Muscle of arm (tissue), 14 donors: ENCODE data around the gene CCL27. TPM values are rescaled to one million over a fixed set of nuclear protein-coding genes. Genes with fewer than 3 reads are reported as not detected.

ENCODE experiments used
- DNase-seq: peaks from one replicate; pipeline ENCODE4 v3.0.0-alpha.2; 2013
- long read RNA-seq, 11 donors: transcript quantifications; one replicate each; lab custom pipeline, GENCODE V29; 2026
- polyA plus RNA-seq, 12 donors: library from polyadenylated mRNA; unstranded; fragments of 120-200 nt; gene quantifications; one replicate each; pipeline ENCODE4 v1.2.1, GENCODE V29; 2013; ENCODE audit not compliant: insufficient read length in 12 of 12

CCL27 gene, protein sequence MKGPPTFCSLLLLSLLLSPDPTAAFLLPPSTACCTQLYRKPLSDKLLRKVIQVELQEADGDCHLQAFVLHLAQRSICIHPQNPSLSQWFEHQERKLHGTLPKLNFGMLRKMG
- polyA plus RNA-seq: 1 to 10 TPM in 1 of 12 donors, under 1 TPM in 8, not detected in 3; 0.17 to 1.3 (median 0.53) TPM
- long read RNA-seq, donor 1: 0 reads
- long read RNA-seq, donor 2: 0 reads
- long read RNA-seq, donor 3, partial matches to known transcripts: 46 of 46 reads
- long read RNA-seq, donor 3, other reads (novel, unspliced or antisense): 0 of 46 reads
- long read RNA-seq, donor 4: 0 reads
- long read RNA-seq, donor 5: 0 reads
- long read RNA-seq, donor 6, partial matches to known transcripts: 61 of 61 reads
- long read RNA-seq, donor 6, other reads (novel, unspliced or antisense): 0 of 61 reads
- long read RNA-seq, donor 7: 0 reads
- long read RNA-seq, donor 8: 0 reads
- long read RNA-seq, donor 9: 0 reads
- long read RNA-seq, donor 10: 0 reads
- long read RNA-seq, donor 11: 0 reads

DNA sequence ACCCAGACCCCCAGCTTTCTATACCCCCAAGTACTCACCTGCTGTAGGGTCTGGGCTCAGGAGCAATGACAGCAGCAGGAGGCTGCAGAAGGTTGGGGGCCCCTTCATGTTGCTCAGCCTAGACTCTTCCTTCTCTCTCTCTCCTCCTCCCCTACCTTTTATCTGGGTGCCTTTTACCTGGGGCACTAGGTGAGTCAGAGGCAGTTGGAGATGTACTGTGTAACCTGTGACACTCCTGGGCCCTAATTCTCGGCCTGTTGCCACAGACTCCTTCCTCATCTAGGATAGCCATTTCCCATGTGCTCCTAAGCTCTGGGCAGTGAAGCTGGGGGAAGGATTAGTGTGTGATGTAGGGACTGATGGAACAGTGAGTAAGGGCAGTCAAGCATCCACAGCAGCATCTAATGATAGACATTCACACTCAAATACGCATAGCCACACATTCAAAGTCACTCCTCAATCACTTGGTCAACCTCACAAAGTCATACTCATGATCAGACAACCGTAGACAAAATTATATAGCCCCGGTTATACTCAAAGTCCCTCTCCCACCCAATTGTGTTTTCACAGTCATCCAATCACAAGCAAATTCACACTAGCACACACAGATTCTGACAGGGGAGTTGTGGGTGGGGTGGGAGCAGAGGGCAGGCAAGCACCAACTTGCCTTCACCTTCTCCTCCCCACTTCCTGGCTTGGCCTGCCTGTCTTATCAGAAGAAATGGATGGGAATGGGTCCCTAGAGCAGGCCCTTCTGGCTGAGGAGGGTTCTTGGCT lies at the start of gene CCL27:
TSS of gene CCL27 (minus strand) at position 132 of the 777 bp plus-strand sequence. CDS start at position 108, 24 bp downstream.
- DNase-seq: no peak

DNA sequence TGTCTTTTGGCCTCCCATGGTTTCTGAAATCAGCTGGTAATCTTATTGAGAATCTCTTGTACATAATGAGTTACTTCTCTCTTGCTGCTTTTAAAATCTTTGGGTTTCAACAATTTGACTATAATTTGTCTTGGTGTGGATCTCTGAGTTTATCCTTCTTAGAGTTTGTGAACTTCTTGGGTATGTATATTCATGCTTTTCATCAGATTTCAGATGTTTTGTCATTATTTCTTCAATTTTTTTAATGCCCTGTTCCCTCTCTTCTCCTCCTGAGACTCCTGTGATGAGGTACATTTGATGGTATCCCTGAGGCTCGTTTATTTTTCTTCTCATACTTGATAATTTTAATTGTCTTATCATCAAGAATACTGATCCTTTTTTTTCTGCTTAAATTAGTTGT lies 49.7 kb upstream of the CCL27 start:
- DNase-seq: no peak

DNA sequence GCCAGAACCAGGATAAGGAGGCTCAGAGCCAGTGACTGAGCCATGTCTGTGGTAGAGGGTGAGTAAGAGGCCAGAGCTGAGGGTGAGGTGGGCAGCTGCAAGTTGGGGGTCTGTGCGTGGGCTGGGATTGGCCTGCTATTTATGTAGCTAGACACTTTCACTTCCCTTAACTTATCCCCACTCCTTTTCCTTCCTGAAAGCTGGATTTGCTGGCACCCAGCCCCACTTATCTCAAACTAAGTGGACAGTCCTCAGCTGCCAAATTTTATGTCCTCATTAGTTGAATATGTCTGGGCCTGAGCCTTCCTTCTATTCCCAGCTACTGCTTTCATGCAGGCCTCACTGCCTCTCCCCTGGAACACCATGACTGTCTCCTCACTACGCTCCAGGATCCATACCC lies 47.6 kb upstream of the CCL27 start, which contains the start of gene CCL21:
TSS of gene CCL21 (minus strand) at position 114 of the 400 bp plus-strand sequence. CDS start at position 44, 70 bp downstream.
- DNase-seq: peak; percentile 16

- DNase-seq: no peak
These were observed 46.9 kb upstream of the CCL27 start for GRCh38 chr9:34709196-34709978.

- no peak for DNase-seq
These were observed 44.7 kb upstream of the CCL27 start for GRCh38 chr9:34707130-34707529.

DNA sequence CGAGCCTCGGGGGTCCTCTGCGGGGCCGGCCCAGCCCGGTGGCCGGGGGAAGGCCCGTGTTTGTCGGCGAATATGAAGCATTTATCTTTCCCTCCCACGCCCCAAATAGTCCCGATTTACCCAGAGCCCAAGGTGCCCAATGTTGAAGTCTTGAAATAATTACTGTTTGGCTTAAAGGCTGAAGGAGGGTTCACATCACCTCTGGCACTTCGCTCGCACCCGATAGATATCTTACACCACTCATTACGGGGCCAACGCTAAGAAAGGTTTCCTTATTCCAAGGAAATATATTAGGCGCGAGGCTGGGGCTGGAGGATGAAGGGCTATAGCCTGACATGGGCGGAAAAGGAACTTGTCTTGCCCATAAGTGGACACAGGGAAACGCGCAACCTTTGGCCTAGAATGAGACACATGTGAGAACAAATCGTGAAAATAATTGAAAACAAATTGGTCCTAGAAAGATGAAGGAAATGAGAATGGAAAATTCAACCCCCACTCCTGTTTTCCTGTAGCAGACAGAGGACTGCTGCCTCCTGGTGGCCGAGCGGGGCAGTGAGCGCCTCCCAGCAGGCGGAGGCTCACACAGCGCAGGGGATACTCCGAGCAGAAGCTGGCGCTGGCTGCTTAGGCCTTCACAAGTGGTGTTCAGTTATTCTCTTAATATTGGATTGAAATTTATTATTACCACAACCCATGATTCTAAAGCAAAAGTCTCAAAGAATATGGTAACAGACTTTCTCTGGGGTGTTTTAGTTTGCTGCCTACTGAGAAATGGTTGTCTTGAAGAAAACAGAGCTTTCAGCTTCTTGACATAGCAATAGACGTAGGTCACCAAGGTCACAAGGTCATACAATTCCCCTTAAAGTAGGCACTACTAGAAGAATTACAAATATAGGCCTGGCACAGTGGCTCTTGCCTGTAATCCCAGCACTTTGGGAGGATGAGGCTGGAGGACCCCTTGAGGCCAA lies 39.6 kb upstream of the CCL27 start:
- peak; percentile 86 for DNase-seq

DNA sequence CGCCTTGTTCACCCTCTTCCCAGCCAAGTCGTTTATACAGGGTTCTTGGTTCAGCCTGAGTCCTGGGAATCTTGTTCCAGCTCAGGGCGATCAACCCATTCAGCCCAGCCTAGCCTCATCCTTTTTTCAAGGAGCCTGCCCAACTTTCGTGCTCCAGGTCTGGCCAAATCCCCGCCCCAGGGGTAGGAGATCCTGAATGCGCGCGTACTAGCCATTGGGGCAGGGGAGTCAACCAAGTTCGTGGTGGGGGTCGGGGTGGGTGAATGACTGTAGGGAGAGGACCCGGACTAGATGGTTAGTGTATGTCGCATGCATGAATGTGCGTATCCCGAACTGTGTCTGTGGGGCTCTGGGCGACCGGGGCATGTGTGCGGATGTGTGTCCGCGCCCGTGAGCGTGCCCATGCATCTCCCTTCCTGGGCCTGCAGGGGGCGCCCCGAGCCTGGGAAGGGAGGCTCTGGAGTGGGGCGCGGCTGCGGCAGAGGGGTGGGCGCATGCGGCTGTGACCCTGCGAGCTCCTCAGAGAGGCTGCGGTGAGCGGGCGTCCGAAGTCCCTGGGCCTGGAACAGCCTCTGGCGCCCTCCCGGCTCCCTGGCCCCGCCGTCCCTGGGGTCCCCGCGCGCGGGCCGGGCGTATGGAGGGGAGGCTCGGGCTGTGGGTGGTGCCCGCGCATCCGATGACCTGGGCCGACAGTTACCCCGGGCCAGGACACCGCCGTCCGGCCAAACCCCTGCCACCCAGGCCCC lies 38.7 kb upstream of the CCL27 start:
- peak; percentile 58 for DNase-seq

DNA sequence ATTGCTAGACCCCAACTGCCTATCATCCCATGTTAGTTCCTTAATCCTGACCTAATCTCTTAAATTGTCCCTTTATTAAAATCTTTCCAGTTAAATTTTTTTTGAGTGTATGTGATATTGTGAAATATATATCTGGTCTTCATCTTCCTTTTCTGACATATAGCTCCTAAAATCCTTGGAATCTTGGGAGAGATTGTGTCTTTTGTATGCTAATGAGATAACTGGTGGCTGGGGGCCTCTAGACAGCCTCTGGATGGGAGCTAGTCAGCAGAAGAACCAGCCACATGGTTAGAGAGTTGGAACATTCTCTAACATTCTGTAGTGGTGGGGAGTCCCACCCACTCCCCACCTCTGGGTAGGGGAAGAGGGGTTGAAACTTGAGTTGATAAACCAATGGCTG lies 32.4 kb upstream of the CCL27 start:
- DNase-seq: no peak

- DNase-seq: no peak
These were observed 31.1 kb upstream of the CCL27 start for GRCh38 chr9:34693560-34693959.

- DNase-seq: no peak
These were observed 29.5 kb upstream of the CCL27 start for GRCh38 chr9:34691936-34692315.

DNA sequence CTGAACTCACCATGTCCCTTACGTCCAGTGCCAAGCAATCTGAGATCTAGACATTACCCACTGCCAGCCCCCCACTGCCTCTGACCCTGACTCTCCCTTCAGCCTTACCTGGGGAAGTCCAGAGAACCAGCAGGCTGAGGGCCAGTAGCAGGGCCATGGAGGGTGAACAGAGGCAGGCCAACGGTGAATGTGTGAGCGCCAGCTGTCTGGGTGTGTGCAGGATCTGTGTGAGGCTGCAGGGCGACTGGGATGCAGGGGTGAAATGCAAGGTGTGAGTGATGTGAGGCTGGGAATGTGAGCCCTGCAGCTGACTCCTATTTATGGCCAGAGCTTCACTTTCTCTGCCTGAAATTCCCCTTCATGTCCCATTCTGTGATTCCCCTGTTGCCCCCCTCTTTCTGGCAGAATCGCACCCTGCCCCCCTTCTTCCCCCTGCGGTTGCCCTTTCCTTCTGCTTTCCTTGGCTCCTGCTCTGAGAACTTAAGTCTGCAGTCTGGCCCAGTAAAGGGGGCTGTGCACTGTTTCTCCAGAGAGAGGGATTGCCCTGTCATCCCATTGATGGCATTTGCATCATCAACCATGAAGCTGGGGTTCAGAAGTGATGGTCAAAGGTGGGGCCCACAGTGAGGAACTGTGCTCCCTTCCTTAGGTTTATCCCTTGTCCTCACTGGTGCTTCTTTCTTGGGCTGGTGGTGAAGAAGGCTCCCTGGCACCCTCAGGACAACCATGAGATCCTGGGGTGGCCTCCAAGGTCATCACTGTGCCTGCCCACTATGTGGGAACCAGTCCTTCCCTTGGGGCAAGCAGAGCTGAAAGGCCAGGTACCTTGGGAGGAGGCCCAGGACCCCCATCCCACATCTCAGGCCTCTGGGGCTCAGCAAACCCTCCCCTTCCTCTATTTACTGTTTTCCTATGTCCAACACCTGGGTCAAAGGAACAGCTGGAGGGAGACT lies 28.8 kb upstream of the CCL27 start, which contains the start of gene CCL19:
TSS of gene CCL19 (minus strand) at position 294 of the 953 bp plus-strand sequence. CDS start at position 157, 137 bp downstream.
- DNase-seq: no peak

DNA sequence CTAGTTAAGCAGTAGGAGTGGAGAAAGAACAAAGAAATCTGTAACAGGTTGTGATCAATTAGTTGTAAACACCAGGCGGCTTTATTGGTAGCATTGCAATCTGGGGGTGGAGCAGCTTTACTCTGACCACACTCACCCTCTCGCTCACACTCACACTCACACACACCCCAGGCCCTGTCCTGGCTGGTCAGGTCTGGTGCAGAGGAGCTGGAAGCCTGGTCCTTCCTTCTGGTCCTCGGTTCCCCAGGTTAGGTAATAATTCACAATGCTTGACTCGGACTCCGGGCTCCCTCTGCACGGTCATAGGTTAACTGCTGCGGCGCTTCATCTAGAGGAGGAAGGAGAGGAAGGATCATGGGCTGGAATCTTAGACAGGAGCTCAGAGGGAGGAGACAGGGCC lies 27.1 kb upstream of the CCL27 start:
- no peak for DNase-seq

DNA sequence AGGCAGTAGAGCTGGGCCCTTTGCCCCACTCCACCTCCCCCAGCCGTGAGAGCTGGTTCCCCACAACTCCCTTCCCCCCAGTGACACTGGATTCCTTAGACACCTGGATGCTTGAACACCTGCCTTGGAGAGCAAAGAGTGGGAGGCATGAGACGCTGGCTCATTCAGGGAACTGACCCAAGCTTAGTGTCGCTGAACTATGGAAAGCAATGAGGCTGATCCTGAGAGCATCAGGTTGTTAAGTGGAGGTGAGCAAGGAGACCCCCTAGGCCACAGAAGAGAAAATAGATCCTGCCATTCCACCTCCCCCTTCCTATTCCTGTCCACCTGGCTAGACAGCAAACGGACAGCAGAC lies 26.6 kb upstream of the CCL27 start:
- no peak for DNase-seq

DNA sequence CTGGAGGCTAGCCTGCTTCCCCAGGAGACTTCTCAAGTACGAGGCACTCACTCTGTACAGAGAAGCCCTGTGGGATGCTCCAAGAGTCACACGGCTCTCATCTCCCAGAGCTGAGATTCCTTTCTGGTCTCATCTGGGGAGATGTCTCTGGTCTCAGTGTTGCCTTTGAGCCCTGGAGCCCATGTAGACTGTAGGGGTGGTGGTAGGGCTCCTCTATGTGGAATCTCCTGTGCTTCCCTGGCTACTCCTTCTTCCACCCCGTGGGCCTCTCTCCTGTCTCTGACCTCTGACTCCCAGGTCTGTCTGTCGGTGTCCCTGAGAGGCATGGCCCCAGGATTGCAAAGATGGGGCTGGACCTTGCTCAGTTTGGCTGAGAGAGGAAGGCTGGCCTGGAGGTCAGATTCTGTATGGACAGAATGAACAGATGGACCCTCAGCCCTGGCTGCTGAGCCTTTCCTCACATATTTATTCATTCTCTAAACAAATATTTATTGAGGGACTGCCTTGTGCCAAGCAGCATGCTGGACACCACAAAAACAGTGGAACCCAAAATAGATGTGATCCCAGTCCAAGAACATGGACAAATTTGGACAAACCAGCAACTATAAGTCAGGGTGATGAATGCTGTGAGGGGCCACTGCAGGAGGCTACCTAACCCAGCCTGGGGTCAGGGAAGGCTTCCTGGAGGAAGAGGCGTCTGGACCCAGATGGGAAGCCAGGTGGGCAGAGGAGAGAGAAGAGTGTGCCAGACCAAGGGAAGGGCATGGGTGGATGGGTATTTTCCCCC lies 26.1 kb upstream of the CCL27 start:
- no peak for DNase-seq

DNA sequence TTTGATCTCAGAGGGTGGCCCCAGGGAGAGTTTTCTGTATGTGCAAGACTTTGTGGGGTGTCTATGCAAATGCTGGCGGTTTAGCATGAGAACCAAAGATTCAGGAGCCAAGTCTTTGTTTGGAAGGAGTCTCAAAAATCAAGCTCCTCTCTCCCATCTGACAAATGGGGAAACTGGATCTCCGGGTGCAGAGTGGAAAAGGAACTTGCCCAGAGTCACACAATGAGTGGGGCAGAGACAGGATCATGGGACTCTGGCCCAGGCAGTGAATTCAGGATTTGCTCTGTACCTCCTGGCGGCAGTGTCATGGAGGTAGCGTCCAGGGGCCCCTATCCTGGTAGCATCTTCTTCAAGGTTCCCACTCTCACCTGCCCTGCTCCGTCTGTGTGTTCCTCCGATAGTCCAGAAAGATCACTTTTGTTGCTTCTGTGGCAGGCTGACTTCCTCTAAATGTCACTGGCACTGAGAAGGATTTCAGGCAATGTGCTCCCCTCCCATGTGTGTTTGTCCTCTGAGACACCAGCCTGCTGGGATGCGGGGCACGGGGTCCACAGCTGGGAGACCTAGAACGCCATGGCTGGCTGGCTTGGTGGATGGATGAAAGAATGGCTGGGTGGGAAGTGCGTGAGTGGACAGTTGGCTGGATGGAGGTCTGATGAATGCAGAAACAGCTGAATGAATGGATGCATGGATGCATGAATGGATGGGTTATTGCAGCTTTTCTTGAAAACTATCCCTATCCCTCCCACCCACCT lies 25.0 kb upstream of the CCL27 start:
- no peak for DNase-seq

- DNase-seq: no peak
These were observed 24.3 kb upstream of the CCL27 start for GRCh38 chr9:34686732-34687131.

DNA sequence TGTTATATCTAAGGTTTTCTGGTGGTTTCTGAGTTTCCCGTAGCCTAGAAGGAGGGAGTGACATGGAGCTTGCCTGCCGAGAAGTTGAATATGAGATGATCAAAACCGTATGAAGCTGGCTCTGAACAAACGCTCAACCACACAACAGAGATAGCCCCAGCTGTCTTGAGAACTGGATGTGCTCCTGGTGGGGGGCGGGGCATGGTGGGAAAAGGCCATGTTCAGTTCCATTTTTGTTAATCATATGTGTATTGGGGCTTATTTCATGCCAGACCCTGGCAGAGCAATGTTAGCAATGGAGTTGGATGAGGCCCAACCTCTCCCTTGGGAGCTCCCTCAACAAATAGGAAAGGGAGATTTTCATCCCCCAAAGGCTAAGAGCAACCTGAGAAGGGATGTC lies 23.8 kb upstream of the CCL27 start:
- DNase-seq: no peak
